Fibroblast of mammary gland (primary cell): ENCODE data around the gene FSTL4.

Experiments
- DNase-seq: peaks from one replicate; pipeline ENCODE4 v3.0.0-alpha.2; 2010; ENCODE audit warnings: low read depth
- H3K4me3 ChIP-seq: 2 replicates; pipeline ENCODE4 v1.5.1; 2011; ENCODE audit warnings: low read depth, mild to moderate bottlenecking, low read length, moderate library complexity; ENCODE audit not compliant: control insufficient read depth
- CTCF ChIP-seq: conservative IDR thresholded peaks from 2 replicates; pipeline ENCODE4 v1.5.1; 2011; ENCODE audit warnings: low read depth, low read length, inconsistent platforms; ENCODE audit not compliant: control insufficient read depth, insufficient read depth

FSTL4 gene

DNA sequence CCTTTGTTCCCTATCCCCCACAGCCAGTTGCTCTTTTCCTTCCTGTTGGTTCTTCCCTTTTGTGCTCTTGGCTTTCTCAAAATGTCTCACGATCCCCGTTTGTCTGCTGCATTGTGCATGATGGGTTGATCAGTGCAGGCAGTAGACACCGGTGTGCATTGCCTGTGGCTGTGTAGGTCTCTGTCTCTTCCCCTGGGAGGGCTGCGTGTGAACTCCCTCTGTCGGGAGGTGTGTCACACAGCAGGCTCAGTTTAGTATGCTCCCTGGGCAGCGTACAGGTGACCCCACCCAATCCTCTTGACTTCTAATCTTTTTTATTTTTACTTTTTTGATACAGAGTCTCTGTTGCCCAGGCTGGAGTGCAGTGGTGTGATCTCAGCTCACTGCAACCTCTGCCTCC is 265.3 kb downstream of the FSTL4 start:
- DNase-seq: no peak
- no peak for TF ChIP-seq CTCF
- H3K4me3 ChIP-seq: no peak overlapping the region

GRCh38 chr5:133344266-133344665 is 268.1 kb downstream of the FSTL4 start:
- H3K4me3 ChIP-seq: no peak overlapping the region
- DNase-seq: no peak
- no peak for TF ChIP-seq CTCF

DNA sequence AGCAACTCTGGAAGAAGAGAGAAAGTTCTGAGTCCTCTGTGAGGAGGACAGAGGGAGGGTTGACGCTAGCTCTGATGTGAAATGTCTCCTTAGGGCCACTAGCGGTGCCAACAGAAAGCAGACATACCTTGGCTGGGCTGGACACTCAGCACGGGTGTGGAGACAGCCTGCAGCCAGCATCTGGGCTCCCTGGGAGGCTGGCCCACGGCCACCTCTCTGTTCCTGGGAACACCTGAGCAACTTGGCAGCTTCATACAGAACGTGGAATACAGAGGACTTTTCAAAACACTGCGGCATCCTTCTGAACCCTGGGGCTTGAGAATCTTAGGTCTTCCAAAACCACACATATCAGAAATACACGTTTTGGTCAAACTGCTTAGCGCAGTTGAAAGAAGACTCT is 269.1 kb downstream of the FSTL4 start:
- no peak for DNase-seq
- TF ChIP-seq CTCF: no peak
- no peak overlapping the region for H3K4me3 ChIP-seq

GRCh38 chr5:133341915-133342710 is 270.2 kb downstream of the FSTL4 start:
- no peak overlapping the region for H3K4me3 ChIP-seq
- no peak for TF ChIP-seq CTCF
- DNase-seq: no peak

- TF ChIP-seq CTCF: no peak
- no peak for DNase-seq
Measured at GRCh38 chr5:133341296-133341695, 271.0 kb downstream of the FSTL4 start.

GRCh38 chr5:133340822-133341221 is 271.5 kb downstream of the FSTL4 start:
- DNase-seq: no peak
- no peak for TF ChIP-seq CTCF
- no peak overlapping the region for H3K4me3 ChIP-seq

More at GRCh38 chr5:133341296-133341695, 271.0 kb downstream of the FSTL4 start:
- no peak overlapping the region for H3K4me3 ChIP-seq
